Ecto neural progenitor cell (in vitro differentiated cells): ENCODE data around the gene PFDN1.
"Not testable (repeated sequence)": the region's sequence is repeated elsewhere in the genome, so short reads cannot be mapped to it uniquely, and the experiment has no call there.

Experiments used
- DNase-seq: peaks from one replicate; pipeline ENCODE4 v3.0.0-alpha.2; 2018; ENCODE audit warnings: low spot score

The PFDN1 gene

GRCh38 chr5:140302786-140303639 is at the start of gene PFDN1:
Gene PFDN1 (minus strand): TSS chr5:140303101. CDS start chr5:140303073, 28 bp downstream.
- peak; percentile 95 for DNase-seq

GRCh38 chr5:140351609-140352334 is 48.9 kb upstream of the PFDN1 start:
- no peak for DNase-seq

- DNase-seq, result no peak
Observed at GRCh38 chr5:140349244-140349643, 46.3 kb upstream of the PFDN1 start.

GRCh38 chr5:140348104-140348503 is 45.2 kb upstream of the PFDN1 start:
- DNase-seq, result no peak

- DNase-seq, result no peak
Observed at GRCh38 chr5:140347360-140347759, 44.5 kb upstream of the PFDN1 start.

GRCh38 chr5:140346348-140347221 is 43.7 kb upstream of the PFDN1 start, which contains the start of gene HBEGF:
Gene HBEGF (minus strand): TSS chr5:140346603. CDS start chr5:140346328, 275 bp downstream.
- peak; percentile 93 for DNase-seq

- peak; percentile 83 for DNase-seq
Observed at GRCh38 chr5:140345919-140346347, 43.0 kb upstream of the PFDN1 start.

GRCh38 chr5:140344683-140345423 is 42.0 kb upstream of the PFDN1 start:
- no peak for DNase-seq

GRCh38 chr5:140343849-140344248 is 40.9 kb upstream of the PFDN1 start:
- not testable (repeated sequence) for DNase-seq

- DNase-seq, result no peak
Observed at GRCh38 chr5:140342896-140343295, 40.0 kb upstream of the PFDN1 start.

GRCh38 chr5:140342287-140342686 is 39.4 kb upstream of the PFDN1 start:
- DNase-seq, result no peak

GRCh38 chr5:140341591-140341990 is 38.7 kb upstream of the PFDN1 start:
- DNase-seq, result no peak

- DNase-seq, result no peak
Observed at GRCh38 chr5:140340605-140341121, 37.8 kb upstream of the PFDN1 start.

GRCh38 chr5:140339636-140340035 is 36.7 kb upstream of the PFDN1 start:
- DNase-seq, result no peak

GRCh38 chr5:140338908-140339307 is 36.0 kb upstream of the PFDN1 start:
- no peak for DNase-seq

- DNase-seq, result no peak
Observed at GRCh38 chr5:140338336-140338735, 35.4 kb upstream of the PFDN1 start.

- DNase-seq, result no peak
Observed at GRCh38 chr5:140337880-140338279, 35.0 kb upstream of the PFDN1 start.

GRCh38 chr5:140336388-140336787 is 33.5 kb upstream of the PFDN1 start:
- no peak for DNase-seq

GRCh38 chr5:140331638-140332037 is 28.7 kb upstream of the PFDN1 start:
- DNase-seq, result no peak

GRCh38 chr5:140329739-140330481 is 27.0 kb upstream of the PFDN1 start:
- no peak for DNase-seq
